RWPE2 (cell line): ENCODE data around the gene CHD2.

Source experiments
- ATAC-seq: fragments of 200-7000 bp; cut with Tn5 transposase; 3 replicates; pipeline ENCODE4 v1.9.1; 2021; ENCODE audit warnings: low read depth
- DNase-seq: peaks from one replicate; pipeline ENCODE4 v3.0.0-alpha.2; 2020; ENCODE audit warnings: low spot score
- H3K27ac ChIP-seq: fragments of 450-650 bp; 2 replicates; pipeline ENCODE4 v1.5.1; 2017; ENCODE audit warnings: mild to moderate bottlenecking; ENCODE audit not compliant: poor library complexity, severe bottlenecking
- H3K27me3 ChIP-seq: fragments of 250-450 bp; sonication (Bioruptor Pico); 2 replicates; pipeline ENCODE4 v1.5.1; 2021; ENCODE audit warnings: mild to moderate bottlenecking, moderate library complexity; ENCODE audit not compliant: insufficient read depth, poor library complexity, severe bottlenecking
- H3K36me3 ChIP-seq: fragments of 250-450 bp; sonication (Bioruptor Pico); 2 replicates; pipeline ENCODE4 v1.5.1; 2020; ENCODE audit warnings: low read depth, mild to moderate bottlenecking, moderate library complexity
- H3K4me1 ChIP-seq: fragments of 250-450 bp; sonication (Bioruptor Pico); 2 replicates; pipeline ENCODE4 v1.5.1; 2021; ENCODE audit warnings: mild to moderate bottlenecking, moderate library complexity; ENCODE audit not compliant: insufficient read depth, poor library complexity, severe bottlenecking
- H3K4me3 ChIP-seq: fragments of 250-450 bp; sonication (Bioruptor Pico); 2 replicates; pipeline ENCODE4 v1.5.1; 2021; ENCODE audit warnings: mild to moderate bottlenecking, moderate library complexity; ENCODE audit not compliant: severe bottlenecking
- H3K9me3 ChIP-seq: fragments of 250-450 bp; sonication (Bioruptor Pico); 2 replicates; pipeline ENCODE4 v1.5.1; 2021; ENCODE audit warnings: mild to moderate bottlenecking, moderate library complexity; ENCODE audit not compliant: severe bottlenecking
- TF ChIP-seq, protein P1 (sequence below): fragments of 450-650 bp; IDR thresholded peaks from one replicate; pipeline ENCODE4 v1.5.1; 2017; ENCODE audit warnings: mild to moderate bottlenecking, moderate library complexity; ENCODE audit not compliant: poor library complexity, severe bottlenecking

CHD2 gene

DNA sequence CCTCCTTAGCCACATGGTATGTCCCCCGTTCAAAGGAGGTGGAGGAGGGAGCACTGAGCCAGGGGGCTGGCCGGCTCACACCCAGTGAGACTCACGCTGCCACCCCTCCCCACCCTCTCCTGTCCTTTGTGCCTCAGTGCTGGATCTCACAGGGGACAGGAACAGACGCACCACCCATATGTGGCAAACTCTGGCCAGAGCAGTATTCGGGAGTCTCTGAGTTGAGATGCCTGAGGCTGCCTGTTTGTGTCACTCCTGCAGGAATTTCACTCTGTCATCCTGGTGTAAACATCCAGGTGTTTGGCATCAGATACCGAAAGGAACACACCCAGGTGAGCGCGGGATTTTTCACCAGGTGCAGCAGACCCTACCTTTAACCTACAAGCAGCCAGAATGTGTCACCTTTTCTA is 163.1 kb downstream of the CHD2 start:
- no peak for DNase-seq
- Histone ChIP-seq H3K9me3 (no peaks in the 10 kb centered on the region), H3K4me3 (no peak overlapping the region), H3K36me3 (no peaks in the 10 kb centered on the region), H3K27ac (no peak overlapping the region), H3K4me1 (peaks cover 11% of the 10 kb centered on the region), H3K27me3 (no peaks in the 10 kb centered on the region)
- TF ChIP-seq, protein P1, sequence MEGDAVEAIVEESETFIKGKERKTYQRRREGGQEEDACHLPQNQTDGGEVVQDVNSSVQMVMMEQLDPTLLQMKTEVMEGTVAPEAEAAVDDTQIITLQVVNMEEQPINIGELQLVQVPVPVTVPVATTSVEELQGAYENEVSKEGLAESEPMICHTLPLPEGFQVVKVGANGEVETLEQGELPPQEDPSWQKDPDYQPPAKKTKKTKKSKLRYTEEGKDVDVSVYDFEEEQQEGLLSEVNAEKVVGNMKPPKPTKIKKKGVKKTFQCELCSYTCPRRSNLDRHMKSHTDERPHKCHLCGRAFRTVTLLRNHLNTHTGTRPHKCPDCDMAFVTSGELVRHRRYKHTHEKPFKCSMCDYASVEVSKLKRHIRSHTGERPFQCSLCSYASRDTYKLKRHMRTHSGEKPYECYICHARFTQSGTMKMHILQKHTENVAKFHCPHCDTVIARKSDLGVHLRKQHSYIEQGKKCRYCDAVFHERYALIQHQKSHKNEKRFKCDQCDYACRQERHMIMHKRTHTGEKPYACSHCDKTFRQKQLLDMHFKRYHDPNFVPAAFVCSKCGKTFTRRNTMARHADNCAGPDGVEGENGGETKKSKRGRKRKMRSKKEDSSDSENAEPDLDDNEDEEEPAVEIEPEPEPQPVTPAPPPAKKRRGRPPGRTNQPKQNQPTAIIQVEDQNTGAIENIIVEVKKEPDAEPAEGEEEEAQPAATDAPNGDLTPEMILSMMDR = no peak
- peak; percentile 43 for ATAC-seq

DNA sequence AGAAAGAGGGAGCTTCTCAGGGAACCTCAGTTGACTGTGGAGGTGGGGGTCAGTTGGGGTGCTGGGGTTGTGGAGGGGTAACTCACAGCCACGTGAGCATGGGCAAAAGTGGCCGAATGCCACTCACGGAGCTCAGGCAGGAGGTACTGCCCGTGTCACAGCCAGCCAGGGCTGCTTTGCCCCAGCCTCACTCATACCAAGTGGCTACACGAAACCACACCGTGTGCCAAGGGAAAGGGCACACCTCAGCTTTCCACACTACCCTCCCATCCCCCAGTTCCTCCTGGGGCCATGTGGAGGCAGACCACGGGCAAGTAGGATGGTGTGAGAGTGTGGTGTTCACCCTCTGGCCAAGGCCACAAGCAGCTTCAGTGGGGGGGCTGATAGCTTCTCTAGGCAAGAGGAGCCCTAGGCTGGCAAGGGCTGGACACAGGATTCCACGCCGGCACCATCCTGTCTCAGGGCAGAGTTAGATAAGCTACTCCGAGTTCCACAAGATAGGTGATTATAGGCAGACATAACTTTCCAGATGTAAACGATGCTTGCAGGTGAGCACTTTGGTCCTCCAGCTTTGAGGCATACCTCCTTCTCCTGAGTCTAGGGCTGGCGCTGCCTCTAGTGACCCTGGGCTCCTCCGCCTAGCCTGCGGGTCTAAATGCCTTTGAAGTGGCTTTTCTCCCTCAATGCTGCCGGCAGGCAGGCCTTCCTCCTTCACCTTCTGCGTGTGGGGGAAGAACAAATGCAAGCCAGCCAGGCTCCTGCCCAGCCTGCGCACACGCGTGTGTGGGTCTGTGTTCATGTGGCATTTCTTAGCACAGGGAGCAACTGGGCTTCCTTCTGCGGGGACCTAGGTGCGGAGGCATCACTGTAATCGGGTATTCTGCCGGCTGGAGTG is 163.9 kb downstream of the CHD2 start:
- Histone ChIP-seq H3K4me1 (peaks cover 11% of the 10 kb centered on the region), H3K36me3 (no peaks in the 10 kb centered on the region), H3K4me3 (no peak overlapping the region), H3K27ac (no peak overlapping the region), H3K9me3 (no peaks in the 10 kb centered on the region), H3K27me3 (no peaks in the 10 kb centered on the region)
- DNase-seq (no peak), ATAC-seq (no peak)
- TF ChIP-seq, protein P1 = no peak

DNA sequence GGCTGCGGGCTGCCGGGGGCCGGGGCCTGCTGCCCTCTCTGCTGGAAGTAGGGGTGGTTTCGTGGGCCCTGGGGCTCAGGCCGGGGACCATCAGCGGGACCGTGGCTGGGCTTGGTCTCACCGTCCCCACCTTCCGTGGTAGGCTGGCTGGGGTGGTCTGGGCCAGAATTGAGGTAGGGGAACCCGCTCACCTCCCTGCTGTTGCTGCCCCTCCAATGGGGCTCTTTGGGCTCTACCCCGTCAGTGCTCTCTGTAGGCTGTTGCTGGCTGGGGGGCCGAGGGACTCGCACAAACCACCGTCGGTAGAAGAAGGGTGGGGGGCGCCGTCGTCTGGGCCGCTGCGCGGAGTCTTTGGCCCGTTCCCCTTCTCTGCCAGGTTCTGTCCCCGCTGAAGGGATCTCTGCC is 165.5 kb downstream of the CHD2 start:
- H3K36me3 ChIP-seq = no peaks in the 10 kb centered on the region
- H3K9me3 ChIP-seq = no peaks in the 10 kb centered on the region
- peaks cover 11% of the 10 kb centered on the region for H3K4me1 ChIP-seq
- H3K4me3 ChIP-seq = no peak overlapping the region
- no peak overlapping the region for H3K27ac ChIP-seq
- no peak for DNase-seq
- no peaks in the 10 kb centered on the region for H3K27me3 ChIP-seq
- no peak for ATAC-seq
- TF ChIP-seq, protein P1 = no peak

DNA sequence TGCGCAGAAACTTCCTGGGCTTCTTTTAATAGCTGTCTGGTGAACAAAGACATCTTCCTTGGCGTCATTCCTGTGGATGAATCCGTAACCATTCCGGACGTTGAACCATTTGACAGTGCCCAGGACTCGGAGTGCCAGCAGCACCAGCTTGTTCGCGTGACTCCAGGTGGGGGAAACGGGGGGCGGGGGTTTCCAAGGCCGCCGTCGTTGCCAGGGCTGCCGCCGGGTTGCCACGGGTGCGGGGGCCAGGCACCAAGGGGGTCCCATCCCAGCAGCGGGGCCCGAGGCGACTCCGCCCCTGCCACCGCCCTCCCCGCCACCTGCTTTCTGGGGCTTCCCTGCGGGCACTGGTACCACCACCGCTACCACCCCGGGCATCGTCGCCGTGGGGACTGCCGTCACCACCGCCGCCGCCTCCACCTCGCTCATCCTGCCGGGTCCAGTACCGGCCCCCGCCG is 166.1 kb downstream of the CHD2 start:
- ATAC-seq (no peak), DNase-seq (no peak)
- H3K4me1 ChIP-seq = peaks cover 11% of the 10 kb centered on the region
- H3K9me3 ChIP-seq = no peaks in the 10 kb centered on the region
- TF ChIP-seq, protein P1 = no peak
- no peaks in the 10 kb centered on the region for H3K36me3 ChIP-seq
- no peaks in the 10 kb centered on the region for H3K27me3 ChIP-seq
- no peak overlapping the region for H3K4me3 ChIP-seq
- no peak overlapping the region for H3K27ac ChIP-seq
